Ovary (tissue), 9 donors: ENCODE measurements around the gene AFAP1. TPM values are rescaled to one million over a fixed set of nuclear protein-coding genes. Genes with fewer than 3 reads are reported as not detected.

Source experiments
- DNase-seq, 5 donors: peaks; one replicate each; pipeline ENCODE4 v3.0.0-alpha.2; 2019 to 2020
- H3K27ac ChIP-seq, 2 donors: fragments of 200-600 bp; one replicate each; pipeline versions ENCODE4 v1.5.1 to v1.8.0; 2019 to 2022
- H3K27me3 ChIP-seq: fragments of 200-600 bp; one replicate; pipeline ENCODE4 v1.8.0; 2022
- H3K36me3 ChIP-seq: fragments of 200-600 bp; sonication (generic); one replicate; pipeline ENCODE4 v1.5.1; 2019
- H3K4me1 ChIP-seq: one replicate; pipeline ENCODE4 v1.8.1; 2013; ENCODE audit warnings: mild to moderate bottlenecking, moderate library complexity; ENCODE audit not compliant: insufficient read depth
- H3K4me3 ChIP-seq: fragments of 200-600 bp; sonication (generic); one replicate; pipeline ENCODE4 v1.5.1; 2017
- H3K9me3 ChIP-seq, 2 donors: fragments of 200-600 bp in 1 of 2; sonication (generic) in 1 of 2; one replicate each; pipeline versions ENCODE4 v1.5.1 to v1.8.1; 2013 to 2019; ENCODE audit warnings: mild to moderate bottlenecking in 1 of 2, moderate library complexity in 1 of 2
- CTCF ChIP-seq, 3 donors: fragments of 450-650 bp in 2 of 3; fragments of 200-600 bp in 1 of 3; IDR thresholded peaks; one replicate each; pipeline versions ENCODE4 v1.5.1 to v1.8.0; 2016 to 2022; ENCODE audit warnings: antibody characterized with exemption in 3 of 3, mild to moderate bottlenecking in 1 of 3
- EP300 ChIP-seq: sonication (generic); formaldehyde crosslinking; IDR thresholded peaks from one replicate; pipeline ENCODE4 v1.6.1; 2017; ENCODE audit warnings: antibody characterized with exemption
- POLR2A ChIP-seq: fragments of 450-650 bp; IDR thresholded peaks from one replicate; pipeline ENCODE4 v1.6.1; 2017; ENCODE audit warnings: antibody characterized with exemption, mild to moderate bottlenecking, moderate library complexity
- WGBS, 3 donors: extraction: QIAGEN DNeasy Blood & Tissue Kit in 1 of 3; methylation state at CpG; one replicate each; pipeline versions ENCODE4 v1.1.5 to v1.1.7; 2013 to 2017; 5-methylcytosine and 5-hydroxymethylcytosine counted together
- intact Hi-C, 4 donors: fragments of 100-400 bp; cut with DNase I; formaldehyde crosslinking; loops; one replicate each; pipeline versions ENCODE4 v1.11.0 to v1.15.1; 2022 to 2023
- polyA plus RNA-seq, 2 donors: library from polyadenylated mRNA; stranded (reverse); fragments of 200-250 nt in 1 of 2; fragments of 350-450 nt in 1 of 2; fragmentation: Illumina TruSeq in 1 of 2; extraction: RNeasy Lipid Tissue Mini Kit (QIAGEN cat#74804) in 1 of 2; gene quantifications; one replicate each; pipeline ENCODE4 v1.2.3, GENCODE V29; 2013 to 2014
- total RNA-seq, 7 donors: library from RNA; depleted of rRNA in 2 of 7; stranded (reverse); fragments of >200 nt in 2 of 7; fragmentation: NEBNext Ultra II Directional in 3 of 7; extraction: Animal tissue kit (Norgen Biotek cat#: 25700) in 3 of 7; gene quantifications; one replicate each; pipeline versions ENCODE4 v1.1.0 to v1.2.4, GENCODE V29; 2016 to 2023
- donor health status: DM: no; HTN: no; CAD: no; lungs with moderate emphysema.
- donor health status: DM: no; HTN: no; CAD: no.
- donor health status: Bipolar disorder and iron deficiency.
- donor health status: DM: yes; HTN: yes; CAD: no.
- donor health status: DM: no; HTN: no; CAD: no.
- donor health status: DM: yes; HTN: yes; CAD: no.

The AFAP1 gene
- total and polyA plus RNA-seq, 9 donors: 8.6 to 42.3 (median 23.0) TPM

- WGBS, 3 donors: 79 to 90% (median 89%) methylated on average over 12 of the region's 12 CpGs
- no peak overlapping the region for H3K4me3 ChIP-seq
Measured at GRCh38 chr4:7909463-7910262, 30.0 kb downstream of the AFAP1 start.

DNA sequence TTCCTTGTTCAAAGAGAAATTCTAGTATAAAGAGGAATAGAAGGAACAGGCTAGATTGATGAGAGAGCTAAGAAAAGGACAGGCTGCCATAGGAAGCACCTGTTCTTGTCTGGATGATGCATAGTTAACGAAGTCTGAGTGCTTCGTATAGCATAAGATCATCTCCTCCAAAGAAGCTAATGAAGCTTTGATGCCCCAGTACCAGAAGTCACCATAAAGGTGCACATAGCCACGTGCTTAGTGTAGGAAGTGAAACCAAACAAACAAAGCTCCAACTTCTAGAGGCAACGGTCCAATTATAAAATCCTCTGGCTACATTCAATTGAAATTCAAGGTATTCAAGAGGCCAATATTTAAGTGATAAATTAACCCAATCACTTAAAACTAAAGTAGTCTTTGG is 31.0 kb downstream of the AFAP1 start:
- no peak overlapping the region for H3K27ac ChIP-seq
- TF ChIP-seq CTCF (IDR thresholded peaks at IDR 0.05) (no peak), EP300 (no peak), POLR2A (no peak)
- intact Hi-C loops: no loop called here
- H3K27me3 ChIP-seq: no peaks in the 10 kb centered on the region
- H3K4me1 ChIP-seq: peaks cover 23% of the 10 kb centered on the region
- WGBS, 3 donors: 64 to 71% (median 66%) methylated on average over 4 of the region's 4 CpGs
- no peaks in the 10 kb centered on the region for H3K9me3 ChIP-seq
- no peak overlapping the region for H3K4me3 ChIP-seq
- H3K36me3 ChIP-seq: no peaks in the 10 kb centered on the region
- DNase-seq: no peak

More at GRCh38 chr4:7909463-7910262, 30.0 kb downstream of the AFAP1 start:
- DNase-seq: no peak
- Histone ChIP-seq H3K4me1 (peaks cover 22% of the 10 kb centered on the region), H3K9me3 (no peaks in the 10 kb centered on the region), H3K27ac (no peak overlapping the region), H3K36me3 (no peaks in the 10 kb centered on the region), H3K27me3 (no peaks in the 10 kb centered on the region)
- intact Hi-C loops: no loop called here
- TF ChIP-seq CTCF (IDR thresholded peaks at IDR 0.05) (no peak), EP300 (no peak), POLR2A (no peak)

DNA sequence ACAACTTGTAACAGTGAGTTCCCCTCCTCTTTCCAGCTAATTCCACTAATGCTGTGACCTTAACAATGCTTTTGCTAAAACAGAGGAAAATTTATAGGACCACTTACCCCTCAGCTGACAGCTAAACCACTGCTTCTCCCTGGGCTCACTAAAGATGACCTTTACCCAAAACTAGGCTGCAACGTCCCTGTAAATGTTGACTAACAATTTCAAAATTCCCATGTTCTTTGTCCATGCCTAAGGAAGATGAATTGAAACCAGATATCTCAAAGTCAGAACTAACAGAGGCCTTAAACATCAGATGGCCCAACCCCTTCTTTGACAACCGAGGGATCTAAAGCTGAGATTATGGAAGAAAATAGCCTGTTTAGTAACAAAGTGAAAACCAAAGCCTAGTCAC is 32.5 kb downstream of the AFAP1 start:
- intact Hi-C loops: no loop called here
- 70 to 85% (median 79%) methylated on average over 2 of the region's 2 CpGs for WGBS, 3 donors
- Histone ChIP-seq H3K27ac (no peak overlapping the region), H3K36me3 (no peaks in the 10 kb centered on the region), H3K4me1 (peaks cover 22% of the 10 kb centered on the region), H3K4me3 (no peak overlapping the region), H3K9me3 (no peaks in the 10 kb centered on the region), H3K27me3 (no peaks in the 10 kb centered on the region)
- TF ChIP-seq CTCF (IDR thresholded peaks at IDR 0.05): no peak
- no peak for TF ChIP-seq EP300
- no peak for TF ChIP-seq POLR2A
- DNase-seq: no peak

- DNase-seq: no peak
- 13 to 24% (median 15%) methylated on average over 10 of the region's 10 CpGs for WGBS, 3 donors
- no peak for TF ChIP-seq POLR2A
- no peak for TF ChIP-seq CTCF (IDR thresholded peaks at IDR 0.05)
- TF ChIP-seq EP300: no peak
- intact Hi-C loops: no loop called here
- H3K4me3 ChIP-seq: no peak overlapping the region
- H3K4me1 ChIP-seq: peaks cover 23% of the 10 kb centered on the region
- no peak overlapping the region for H3K27ac ChIP-seq
- no peaks in the 10 kb centered on the region for H3K27me3 ChIP-seq
- H3K36me3 ChIP-seq: no peaks in the 10 kb centered on the region
- no peaks in the 10 kb centered on the region for H3K9me3 ChIP-seq
Measured at GRCh38 chr4:7906171-7906701, 33.4 kb downstream of the AFAP1 start.
